Neural progenitor cell (in vitro differentiated cells): ENCODE data around the gene SCD.

ENCODE experiments used
- CTCF ChIP-seq: fragments of 200-600 bp; sonication (generic); IDR thresholded peaks from 2 replicates; pipeline ENCODE4 v1.5.1; 2017; ENCODE audit warnings: antibody characterized with exemption, mild to moderate bottlenecking
- EZH2 ChIP-seq: fragments of 200-600 bp; sonication (generic); IDR thresholded peaks from 2 replicates; pipeline ENCODE4 v1.6.1; 2017; ENCODE audit warnings: antibody characterized with exemption, mild to moderate bottlenecking, moderate library complexity

GRCh38 chr10:100304414-100304813 is 42.6 kb upstream of the SCD start:
- TF ChIP-seq CTCF: no peak
- no peak for TF ChIP-seq EZH2
